ENCODE results near the gene DLX4.

DNA sequence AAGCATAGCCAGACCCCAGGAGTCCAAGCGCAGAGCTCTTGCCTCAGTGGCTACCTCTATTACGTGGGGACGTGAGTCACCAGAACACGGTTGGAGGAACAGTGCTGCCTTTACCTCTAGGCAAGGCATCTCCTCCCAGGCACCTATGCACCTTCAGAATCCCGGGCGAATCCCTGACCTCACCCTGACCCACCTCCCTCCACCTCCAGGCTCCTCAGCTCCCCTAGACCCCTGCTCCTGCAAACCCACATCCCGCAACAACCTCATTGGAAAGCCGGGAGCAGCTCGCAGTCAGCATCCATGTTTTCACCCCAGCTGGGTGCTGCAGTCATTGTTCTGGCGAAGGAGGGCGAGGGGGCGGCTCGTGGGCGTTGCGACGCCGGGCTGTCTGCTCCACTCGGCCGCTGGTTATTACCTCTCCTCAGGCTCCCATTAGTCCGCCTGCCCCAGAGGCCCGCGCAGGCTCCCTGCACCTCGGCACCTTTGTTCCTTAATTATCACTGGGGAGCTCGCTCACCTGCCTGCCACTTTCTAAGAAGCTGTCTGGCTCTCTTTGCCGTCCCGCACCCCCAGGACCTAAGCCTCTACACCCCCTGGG, 24.6 kb upstream of the DLX4 start:
- TF ChIP-seq CTCF (IDR thresholded peaks at IDR 0.05), result no peak
- no peak for TF ChIP-seq POLR2A (IDR thresholded peaks at IDR 0.05)
